Stimulated activated CD4-positive, alpha-beta T cell treated with anti-CD3 and anti-CD28 coated beads, TNF-alpha, amount 100 ng/mL, for 24 hours (primary cell): ENCODE measurements around the gene AKNA.

Experiments used
- DNase-seq, 3 experiments: peaks; one replicate each; pipeline ENCODE4 v3.0.0-alpha.2; 2020; ENCODE audit warnings: low read depth in 3 of 3

Gene AKNA

GRCh38 chr9:114304416-114305188 lies 83.2 kb downstream of the AKNA start:
- DNase-seq = no peak

GRCh38 chr9:114303977-114304376 lies 83.8 kb downstream of the AKNA start:
- no peak for DNase-seq

GRCh38 chr9:114303571-114303970 lies 84.2 kb downstream of the AKNA start:
- DNase-seq = no peak

GRCh38 chr9:114302727-114303126 lies 85.1 kb downstream of the AKNA start:
- no peak for DNase-seq

GRCh38 chr9:114301798-114302565 lies 85.8 kb downstream of the AKNA start:
- no peak for DNase-seq

- no peak for DNase-seq
Measured at GRCh38 chr9:114300846-114301797, 86.7 kb downstream of the AKNA start.

GRCh38 chr9:114300153-114300845 lies 87.5 kb downstream of the AKNA start:
- DNase-seq = no peak

GRCh38 chr9:114299286-114300152 lies 88.3 kb downstream of the AKNA start:
- DNase-seq = no peak

GRCh38 chr9:114296338-114296737 lies 91.4 kb downstream of the AKNA start:
- DNase-seq = no peak

- DNase-seq = no peak
Measured at GRCh38 chr9:114294664-114295063, 93.1 kb downstream of the AKNA start.

GRCh38 chr9:114291886-114292590 lies 95.7 kb downstream of the AKNA start:
- no peak for DNase-seq

- DNase-seq = peak; percentile 51 to 66 (median 55)
Measured at GRCh38 chr9:114291064-114291474, 96.7 kb downstream of the AKNA start.

- DNase-seq = no peak
Measured at GRCh38 chr9:114290561-114290986, 97.2 kb downstream of the AKNA start.

- DNase-seq = no peak
Measured at GRCh38 chr9:114289571-114290481, 98.0 kb downstream of the AKNA start.

- no peak for DNase-seq
Measured at GRCh38 chr9:114289106-114289505, 98.7 kb downstream of the AKNA start.

- DNase-seq = no peak
Measured at GRCh38 chr9:114288193-114289091, 99.3 kb downstream of the AKNA start.

- DNase-seq = no peak
Measured at GRCh38 chr9:114287763-114288192, 100.0 kb downstream of the AKNA start.
